HG03520 (cell line): ENCODE data around the gene TACC2.
"Not testable (repeated sequence)": the region's sequence is repeated elsewhere in the genome, so short reads cannot be mapped to it uniquely, and the experiment has no call there.

Experiments
- ATAC-seq: cut with Tn5 transposase; IDR thresholded peaks from one replicate; pipeline ENCODE4 v1.9.1; 2021; ENCODE audit warnings: mild to moderate bottlenecking, moderate library complexity; ENCODE audit not compliant: unreplicated experiment

The TACC2 gene

DNA sequence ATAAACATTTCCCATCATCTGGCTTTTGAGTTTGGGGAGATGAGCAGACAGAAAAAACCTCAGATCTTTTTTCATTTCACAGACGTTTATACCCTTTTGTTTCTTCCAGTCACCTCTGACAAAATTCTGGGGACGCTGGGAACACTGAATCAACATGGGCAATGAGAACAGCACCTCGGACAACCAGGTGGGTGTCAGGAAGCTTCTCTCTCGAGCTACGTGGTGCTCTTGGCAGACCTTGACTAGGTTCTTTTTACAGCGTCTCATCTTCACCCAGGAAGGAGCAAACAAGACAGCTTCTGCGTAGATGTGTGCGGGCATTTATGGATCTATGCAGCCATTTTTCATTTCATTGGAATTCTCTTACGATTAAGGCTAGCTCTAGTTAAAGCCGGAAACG, 32.9 kb downstream of the TACC2 start:
- ATAC-seq, result no peak

DNA sequence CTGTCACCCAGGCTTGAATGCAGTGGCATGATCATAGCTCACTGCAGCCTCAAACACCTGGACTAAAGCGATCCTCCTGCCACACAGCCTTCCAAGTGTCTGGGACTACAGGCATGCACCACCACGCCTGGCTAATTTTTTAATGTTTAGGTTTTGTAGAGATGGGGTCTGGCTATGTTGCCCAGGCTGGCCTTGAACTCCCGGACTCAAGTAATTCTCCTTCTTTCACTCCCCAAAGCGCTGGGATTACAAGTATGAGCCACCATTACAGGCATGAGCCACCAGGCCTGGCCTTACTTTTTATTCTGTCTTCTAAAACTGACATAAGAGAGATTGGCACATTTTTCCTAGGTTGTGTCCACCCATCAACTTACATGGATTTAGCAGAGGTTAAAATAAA, 33.3 kb downstream of the TACC2 start:
- ATAC-seq, result no peak

GRCh38 chr10:122023257-122023656, 34.3 kb downstream of the TACC2 start:
- ATAC-seq, result not testable (repeated sequence)

GRCh38 chr10:122029499-122030199, 40.7 kb downstream of the TACC2 start:
- ATAC-seq, result no peak

- no peak for ATAC-seq
Measured at GRCh38 chr10:122030200-122030552, 41.2 kb downstream of the TACC2 start.

GRCh38 chr10:122033224-122033926, 44.4 kb downstream of the TACC2 start:
- no peak for ATAC-seq

- ATAC-seq, result no peak
Measured at GRCh38 chr10:122034149-122034756, 45.3 kb downstream of the TACC2 start.

DNA sequence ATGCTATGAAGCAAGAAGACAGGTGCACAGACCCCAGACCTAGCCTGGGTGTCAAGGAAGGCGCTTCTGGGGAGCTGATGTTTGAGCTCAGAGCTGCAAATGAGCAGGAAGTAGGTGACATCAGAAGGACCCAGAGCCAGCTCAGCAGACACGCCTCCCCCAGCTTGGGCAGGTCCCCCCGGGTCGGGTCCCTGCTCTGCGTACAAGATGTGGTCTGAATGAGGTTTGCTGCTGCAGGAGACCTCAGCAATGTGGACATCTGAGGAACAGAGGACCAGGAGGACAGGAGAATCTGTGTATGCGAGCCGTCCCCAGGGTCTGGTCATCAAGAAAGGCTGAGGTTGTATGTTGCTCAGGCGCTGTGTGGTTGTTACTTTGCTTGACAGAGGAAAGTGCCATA, 51.8 kb downstream of the TACC2 start:
- no peak for ATAC-seq

DNA sequence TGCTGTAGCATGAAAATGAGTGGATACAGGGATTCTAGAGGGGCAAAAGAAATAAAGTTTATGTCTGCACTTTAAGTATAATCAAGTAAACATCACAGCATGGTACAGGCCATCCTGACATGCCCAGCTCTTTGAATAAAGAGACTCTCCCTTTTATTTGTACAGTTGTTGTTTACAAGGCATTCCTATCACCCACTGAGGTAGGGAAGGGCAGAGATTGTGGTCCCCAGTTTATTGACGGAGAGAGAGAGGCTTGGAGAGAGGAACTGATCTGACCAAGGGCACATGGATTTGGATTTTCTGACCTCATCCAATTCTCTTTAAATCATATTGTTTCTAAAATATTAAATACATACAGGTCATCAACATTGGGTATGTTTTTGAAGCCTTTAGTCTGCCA, 53.9 kb downstream of the TACC2 start:
- ATAC-seq, result no peak

- no peak for ATAC-seq
Measured at GRCh38 chr10:122044045-122044661, 55.2 kb downstream of the TACC2 start.

DNA sequence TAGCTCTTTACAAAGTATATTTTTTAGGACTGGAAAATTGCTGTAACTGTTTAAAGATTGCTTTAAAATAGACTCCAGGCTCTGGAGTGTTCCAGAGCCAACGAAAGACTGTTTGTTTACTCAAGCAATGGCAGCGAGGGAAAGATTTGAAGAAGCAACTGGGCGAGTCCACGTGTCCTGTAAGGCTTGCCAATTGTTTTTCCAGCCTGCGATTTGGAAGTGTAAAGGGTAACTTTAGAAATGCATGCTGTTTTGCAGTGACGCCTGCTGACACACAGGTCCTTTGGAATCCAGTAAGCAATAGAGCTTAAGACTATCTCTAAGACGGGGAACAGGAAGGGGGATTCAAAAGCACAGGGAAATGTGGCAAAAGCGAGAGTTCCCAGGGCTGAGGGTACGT, 55.8 kb downstream of the TACC2 start:
- ATAC-seq, result no peak

DNA sequence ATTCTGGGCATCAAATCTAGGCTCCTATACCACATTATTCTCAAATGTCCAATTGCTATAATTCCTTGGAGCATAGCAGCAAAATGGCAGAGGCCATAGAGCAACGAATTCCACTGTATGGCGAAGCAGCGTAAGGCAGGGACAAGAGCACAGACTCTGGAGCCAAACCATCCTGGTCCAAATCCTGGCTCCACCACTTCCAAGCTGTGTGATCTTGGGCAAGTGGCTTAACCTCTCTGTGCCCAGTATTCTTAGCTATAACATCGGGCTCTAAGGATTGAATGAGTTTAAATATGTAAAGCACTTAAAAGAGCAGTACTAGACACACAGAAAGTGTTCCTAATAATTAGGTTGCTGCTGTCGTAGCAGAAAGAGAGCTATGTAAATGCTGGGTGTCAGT, 56.2 kb downstream of the TACC2 start:
- no peak for ATAC-seq

DNA sequence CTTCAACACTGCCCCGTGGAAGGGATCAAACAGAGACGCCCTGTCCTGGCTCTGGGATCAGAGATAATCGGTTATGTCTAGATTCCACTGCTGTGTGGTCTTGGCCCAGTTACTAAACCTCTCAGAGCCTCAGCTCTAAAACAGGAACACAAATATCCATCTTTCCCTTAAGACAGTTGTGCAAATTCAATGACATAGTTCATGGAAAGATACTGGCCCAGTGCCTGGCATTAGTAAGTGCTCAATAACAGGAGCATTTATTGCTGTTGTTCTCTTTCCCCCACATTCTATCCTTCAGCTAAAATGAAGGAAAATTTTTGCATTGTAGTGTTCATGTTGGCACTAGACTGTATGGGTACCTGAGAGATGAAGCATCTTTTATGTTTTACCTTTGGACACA, 58.6 kb downstream of the TACC2 start:
- no peak for ATAC-seq

DNA sequence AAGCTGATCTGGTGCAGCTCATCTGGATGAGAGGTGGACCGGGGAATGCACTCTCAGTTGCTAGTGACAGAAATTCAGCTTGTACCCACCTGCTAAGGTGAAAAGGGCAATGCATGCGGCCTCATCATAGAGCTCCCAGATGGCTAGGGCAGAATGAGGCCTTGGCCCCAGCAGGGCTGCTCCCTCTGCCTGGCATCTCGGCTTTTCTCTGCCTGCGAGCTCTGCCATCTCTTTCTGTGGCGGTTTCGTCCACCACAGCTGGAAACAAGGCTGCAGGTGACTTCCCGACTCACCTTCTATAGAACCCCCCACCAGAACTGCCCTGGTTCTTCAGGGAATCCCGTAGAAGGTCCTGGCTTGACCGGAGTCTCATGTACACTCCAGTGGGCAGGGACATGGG, 60.1 kb downstream of the TACC2 start:
- ATAC-seq, result no peak

DNA sequence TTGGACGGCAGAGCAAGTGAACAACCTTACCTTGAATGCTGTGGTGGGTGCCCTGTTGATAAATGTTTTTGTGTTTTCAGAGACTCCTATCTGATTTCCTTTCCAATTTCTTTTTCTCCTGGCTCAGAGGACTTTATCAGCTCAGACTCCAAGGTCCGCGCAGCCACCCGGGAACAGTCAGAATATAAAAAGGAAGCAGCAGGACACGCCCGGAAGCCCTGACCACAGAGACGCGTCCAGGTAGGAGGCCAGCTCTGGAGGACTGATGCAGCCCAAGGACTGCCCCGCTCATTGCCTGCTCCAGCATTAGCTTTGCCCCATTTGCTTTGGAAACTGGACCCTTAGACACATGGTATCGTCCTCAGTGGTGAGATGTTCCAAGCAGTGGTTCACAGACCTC, 61.3 kb downstream of the TACC2 start:
- ATAC-seq, result no peak

- ATAC-seq, result no peak
Measured at GRCh38 chr10:122050811-122051210, 61.8 kb downstream of the TACC2 start.

GRCh38 chr10:122051609-122052385, 62.8 kb downstream of the TACC2 start:
- no peak for ATAC-seq

- no peak for ATAC-seq
Measured at GRCh38 chr10:122052701-122053100, 63.7 kb downstream of the TACC2 start.

DNA sequence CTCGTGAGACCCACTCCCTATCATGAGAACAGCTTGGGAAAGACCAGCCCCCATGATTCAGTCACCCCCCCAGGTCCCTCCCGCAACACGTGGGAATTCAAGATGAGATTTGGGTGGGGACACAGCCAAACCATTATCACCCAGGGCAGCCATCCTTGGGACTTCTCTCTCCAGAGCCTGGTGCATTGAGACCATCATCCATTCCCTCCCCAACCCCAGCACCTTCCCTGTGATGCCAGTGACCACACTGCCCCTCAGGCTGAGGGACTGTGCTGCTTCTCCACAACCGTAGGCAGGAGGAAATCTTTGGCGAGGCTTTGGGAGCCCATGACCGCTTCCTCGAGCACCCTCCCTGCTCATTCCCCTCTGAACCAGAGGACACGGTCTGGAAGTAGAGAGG, 64.4 kb downstream of the TACC2 start:
- no peak for ATAC-seq

GRCh38 chr10:122054048-122055025, 65.4 kb downstream of the TACC2 start:
- no peak for ATAC-seq
